ENCODE data around the gene FAM111B. TPM values are rescaled to one million over a fixed set of nuclear protein-coding genes. Genes with fewer than 3 reads are reported as not detected.

FAM111B gene
- total and polyA plus RNA-seq, 7 donors: 0.27 to 6.8 (median 1.8) TPM; not detected in 2

- intact Hi-C loops (cut with DNase I): no loop called here
- H3K27ac ChIP-seq: no peak overlapping the region
- H3K9me3 ChIP-seq: no peaks in the 10 kb centered on the region
- TF ChIP-seq CTCF (IDR thresholded peaks at IDR 0.05): no peak
- no peak for TF ChIP-seq POLR2AphosphoS5 (IDR thresholded peaks at IDR 0.05)
- TF ChIP-seq POLR2A (IDR thresholded peaks at IDR 0.05): no peak
- no peak for TF ChIP-seq EP300 (IDR thresholded peaks at IDR 0.05)
- H3K4me1 ChIP-seq: no peaks in the 10 kb centered on the region
- H3K27me3 ChIP-seq: no peaks in the 10 kb centered on the region
- H3K36me3 ChIP-seq: no peaks in the 10 kb centered on the region
- WGBS, 2 donors: 63 to 82% methylated on average over 3 of the region's 3 CpGs
- DNase-seq: no peak
- no peak overlapping the region for H3K4me3 ChIP-seq
Observed at GRCh38 chr11:59157433-59157832, 50.4 kb downstream of the FAM111B start.

GRCh38 chr11:59158206-59159068, 51.4 kb downstream of the FAM111B start:
- TF ChIP-seq POLR2A (IDR thresholded peaks at IDR 0.05): no peak
- no peak for TF ChIP-seq POLR2AphosphoS5 (IDR thresholded peaks at IDR 0.05)
- TF ChIP-seq CTCF (IDR thresholded peaks at IDR 0.05): peak; percentile 45 to 66 (median 64)
- TF ChIP-seq EP300 (IDR thresholded peaks at IDR 0.05): no peak
- Histone ChIP-seq H3K27ac (no peak overlapping the region), H3K27me3 (no peaks in the 10 kb centered on the region), H3K36me3 (no peaks in the 10 kb centered on the region), H3K4me1 (no peaks in the 10 kb centered on the region), H3K4me3 (no peak overlapping the region), H3K9me3 (no peaks in the 10 kb centered on the region)
- 38 to 43% methylated on average over 8 of the region's 8 CpGs for WGBS, 2 donors
- intact Hi-C loops (cut with DNase I): no loop called here
- DNase-seq: no peak

- intact Hi-C loops (cut with DNase I): no loop called here
- 66 to 86% methylated on average over 3 of the region's 3 CpGs for WGBS, 2 donors
- DNase-seq: no peak
- Histone ChIP-seq H3K27me3 (no peaks in the 10 kb centered on the region), H3K4me3 (no peak overlapping the region), H3K9me3 (no peaks in the 10 kb centered on the region), H3K36me3 (no peaks in the 10 kb centered on the region), H3K4me1 (no peaks in the 10 kb centered on the region), H3K27ac (no peak overlapping the region)
- TF ChIP-seq POLR2A (IDR thresholded peaks at IDR 0.05) (no peak), POLR2AphosphoS5 (IDR thresholded peaks at IDR 0.05) (no peak), CTCF (IDR thresholded peaks at IDR 0.05) (no peak), EP300 (IDR thresholded peaks at IDR 0.05) (no peak)
Observed at GRCh38 chr11:59164028-59164427, 57.0 kb downstream of the FAM111B start.

GRCh38 chr11:59171508-59172322, 64.7 kb downstream of the FAM111B start, which contains the start of gene DTX4:
DTX4 (plus strand) TSS chr11:59172132; CDS start chr11:59172596, 464 bp downstream.
- Histone ChIP-seq H3K27me3 (no peaks in the 10 kb centered on the region), H3K4me3 (peak within 1 kb of the TSS; percentile 40 to 73 (median 58)), H3K27ac (peak within 1 kb of the TSS; percentile 56 to 75 (median 66)), H3K4me1 (peaks cover 0 to 20% (median 16%) of the 10 kb centered on the region in 4 donors), H3K36me3 (no peaks in the 10 kb centered on the region), H3K9me3 (no peaks in the 10 kb centered on the region)
- 0 to 1% methylated on average over 64 of the region's 64 CpGs for WGBS, 2 donors
- TF ChIP-seq EP300 (IDR thresholded peaks at IDR 0.05) (no peak), POLR2AphosphoS5 (IDR thresholded peaks at IDR 0.05) (peak in 2 of 4 donors; percentile 25 to 46), CTCF (IDR thresholded peaks at IDR 0.05) (peak; percentile 77 to 91 (median 87)), POLR2A (IDR thresholded peaks at IDR 0.05) (no peak)
- DNase-seq: peak; percentile 96
- intact Hi-C loops (cut with DNase I): loop anchor here (1.0 to 10.0 kb wide), 3 partner anchors 37 to 513 kb away; no protein-coding TSS in a partner anchor

Measured in sigmoid colon (tissue), 7 donors.